H1 (cell line): ENCODE results near the gene SIAH3. TPM values are rescaled to one million over a fixed set of nuclear protein-coding genes. Genes with fewer than 3 reads are reported as not detected.

Source experiments
- CTCF ChIA-PET: fragments of 300-600 bp; sonication (Branson Sonifier 250); formaldehyde crosslinking; loops from one replicate; lab custom pipeline; 2021; ENCODE audit not compliant: partially characterized antibody; lab: Charles Lee
- POLR2A ChIA-PET: fragments of 300-600 bp; sonication (Branson Sonifier 250); formaldehyde crosslinking; loops from one replicate; lab custom pipeline; 2021; ENCODE audit warnings: inconsistent platforms; ENCODE audit not compliant: partially characterized antibody; lab: Charles Lee
- DNase-seq, 2 experiments: peaks; one replicate each; pipeline versions ENCODE4 v3.0.0 to v3.0.0-alpha.2; 2010 to 2022; ENCODE audit warnings: low spot score in 2 of 2, low read depth in 1 of 2, mixed read lengths in 1 of 2
- FAIRE-seq: peaks from 2 replicates; lab custom pipeline; 2011; peaks lifted over from hg19 to GRCh38; lab: Jason Lieb, UNC
- H2AFZ ChIP-seq: 2 replicates; pipeline ENCODE4 v1.8.1; 2012; ENCODE audit warnings: low read length, inconsistent platforms
- H2AK5ac ChIP-seq: 2 replicates; pipeline ENCODE4 v1.6.1; 2013; ENCODE audit warnings: low read depth, low read length
- H2BK120ac ChIP-seq: replicated peaks from 2 replicates; pipeline ENCODE3; 2013; ENCODE audit warnings: low read depth, low read length, inconsistent platforms
- H2BK12ac ChIP-seq: 2 replicates; pipeline ENCODE4 v1.6.1; 2013; ENCODE audit warnings: low read depth, low read length
- H2BK15ac ChIP-seq: 2 replicates; pipeline ENCODE4 v1.6.1; 2013; ENCODE audit warnings: low read length
- H2BK20ac ChIP-seq: 2 replicates; pipeline ENCODE4 v1.6.1; 2013; ENCODE audit warnings: low read length
- H2BK5ac ChIP-seq: 2 replicates; pipeline ENCODE4 v1.6.1; 2013; ENCODE audit warnings: low read depth, low read length
- H3K14ac ChIP-seq: 2 replicates; pipeline ENCODE4 v1.6.1; 2013; ENCODE audit warnings: inconsistent platforms; ENCODE audit not compliant: insufficient read length
- H3K18ac ChIP-seq: 2 replicates; pipeline ENCODE4 v1.6.1; 2013; ENCODE audit warnings: low read length; ENCODE audit errors: extremely low read depth
- H3K23ac ChIP-seq: 2 replicates; pipeline ENCODE4 v1.6.1; 2013; ENCODE audit warnings: inconsistent platforms; ENCODE audit not compliant: insufficient read length
- H3K23me2 ChIP-seq: 2 replicates; pipeline ENCODE4 v1.6.1; 2013; ENCODE audit warnings: low read depth, low read length
- H3K27ac ChIP-seq: 2 replicates; pipeline ENCODE4 v1.6.1; 2011; ENCODE audit warnings: low read depth, low read length, inconsistent platforms
- H3K27me3 ChIP-seq, 4 experiments: replicated peaks in 1 of 4; 1 replicate in 1 of 4; 2 replicates in 3 of 4; pipeline versions ENCODE4 v1.6.1 to v1.8.1; 2011 to 2013; ENCODE audit warnings: low read length in 3 of 4, mild to moderate bottlenecking in 3 of 4, inconsistent platforms in 2 of 4, mixed read lengths in 2 of 4, moderate library complexity in 1 of 4; ENCODE audit not compliant: control insufficient read depth in 3 of 4, insufficient read depth in 3 of 4; ENCODE audit errors: extremely low read depth in 1 of 4
- H3K36me3 ChIP-seq, 4 experiments: 2 replicates each; pipeline versions ENCODE4 v1.6.1 to v1.8.1; 2011 to 2013; ENCODE audit warnings: mild to moderate bottlenecking in 4 of 4, low read length in 3 of 4, moderate library complexity in 2 of 4, control low read depth in 1 of 4, inconsistent platforms in 1 of 4; ENCODE audit not compliant: insufficient read depth in 4 of 4, control insufficient read depth in 2 of 4
- H3K4ac ChIP-seq: replicated peaks from 2 replicates; pipeline ENCODE3; 2013; ENCODE audit warnings: low read length, low read depth, mixed read lengths, inconsistent platforms; ENCODE audit not compliant: insufficient read length
- H3K4me1 ChIP-seq, 4 experiments: replicated peaks in 1 of 4; 1 replicate in 1 of 4; 2 replicates in 3 of 4; pipeline versions ENCODE4 v1.6.1 to v1.8.1; 2011 to 2013; ENCODE audit warnings: low read length in 3 of 4, inconsistent platforms in 2 of 4, mixed read lengths in 1 of 4; ENCODE audit not compliant: insufficient read depth in 4 of 4, control insufficient read depth in 3 of 4
- H3K4me2 ChIP-seq, 2 experiments: 2 replicates each; pipeline versions ENCODE4 v1.6.1 to v1.8.1; 2011 to 2013; ENCODE audit warnings: low read depth in 2 of 2, low read length in 2 of 2, control low read depth in 1 of 2, inconsistent platforms in 1 of 2, mild to moderate bottlenecking in 1 of 2; ENCODE audit not compliant: insufficient read depth in 1 of 2
- H3K4me3 ChIP-seq, 4 experiments: fragments of 200-600, 300-600 bp in 1 of 4; sonication (generic), shearing (Covaris generic), sonication (Bioruptor Twin) in 1 of 4; 2 replicates each; pipeline versions ENCODE4 v1.5.1 to v1.8.1; 2011 to 2016; ENCODE audit warnings: low read length in 4 of 4, low read depth in 3 of 4, control low read depth in 2 of 4, inconsistent platforms in 2 of 4, mild to moderate bottlenecking in 2 of 4, mixed read lengths in 1 of 4, moderate library complexity in 1 of 4; ENCODE audit not compliant: insufficient read depth in 2 of 4; ENCODE audit errors: extremely low read depth in 1 of 4
- H3K56ac ChIP-seq: replicated peaks from 2 replicates; pipeline ENCODE3; 2013; ENCODE audit warnings: low read depth, mild to moderate bottlenecking, mixed read lengths, low read length, inconsistent platforms; ENCODE audit not compliant: insufficient read length
- H3K79me1 ChIP-seq: 2 replicates; pipeline ENCODE4 v1.6.1; 2013; ENCODE audit warnings: low read depth, low read length, control low read depth
- H3K79me2 ChIP-seq, 2 experiments: 2 replicates each; pipeline versions ENCODE4 v1.6.1 to v1.8.1; 2012 to 2013; ENCODE audit warnings: low read length in 2 of 2, mild to moderate bottlenecking in 2 of 2, inconsistent platforms in 1 of 2; ENCODE audit not compliant: insufficient read depth in 2 of 2, control insufficient read depth in 1 of 2
- H3K9ac ChIP-seq, 4 experiments: replicated peaks in 1 of 4; 1 replicate in 1 of 4; 2 replicates in 3 of 4; pipeline versions ENCODE4 v1.6.1 to v1.8.1; 2011 to 2013; ENCODE audit warnings: low read depth in 3 of 4, low read length in 3 of 4, control low read depth in 2 of 4, mild to moderate bottlenecking in 2 of 4, moderate library complexity in 2 of 4, inconsistent platforms in 1 of 4; ENCODE audit errors: extremely low read depth in 1 of 4
- H3K9me3 ChIP-seq, 2 experiments: 2 replicates each; pipeline versions ENCODE4 v1.6.1 to v1.8.1; 2012 to 2013; ENCODE audit warnings: mild to moderate bottlenecking in 2 of 2, moderate library complexity in 2 of 2, control low read depth in 1 of 2, inconsistent platforms in 1 of 2, low read depth in 1 of 2, low read length in 1 of 2, mixed read lengths in 1 of 2; ENCODE audit not compliant: insufficient read depth in 2 of 2
- H4K20me1 ChIP-seq, 2 experiments: replicated peaks in 1 of 2; 2 replicates each; pipeline versions ENCODE3 to v1.8.1; 2011 to 2013; ENCODE audit warnings: inconsistent platforms in 2 of 2, low read length in 2 of 2, mild to moderate bottlenecking in 1 of 2; ENCODE audit not compliant: insufficient read depth in 2 of 2, control insufficient read depth in 1 of 2
- H4K5ac ChIP-seq: 2 replicates; pipeline ENCODE4 v1.6.1; 2013; ENCODE audit warnings: low read length, low read depth, mixed read lengths, inconsistent platforms; ENCODE audit not compliant: insufficient read length
- H4K8ac ChIP-seq: 2 replicates; pipeline ENCODE4 v1.8.0; 2013; ENCODE audit warnings: mild to moderate bottlenecking, moderate library complexity, low read length, inconsistent platforms; ENCODE audit not compliant: insufficient read depth; ENCODE audit errors: extremely low read depth
- H4K91ac ChIP-seq: replicated peaks from 2 replicates; pipeline ENCODE3; 2013; ENCODE audit warnings: low read length, mixed read lengths, inconsistent platforms; ENCODE audit not compliant: insufficient read length
- FOSL1 ChIP-seq: IDR thresholded peaks from 2 replicates; pipeline ENCODE4 v1.6.1; 2011; ENCODE audit warnings: mild to moderate bottlenecking, low read depth, low read length, moderate library complexity; ENCODE audit not compliant: insufficient read depth
- GABPA ChIP-seq: IDR thresholded peaks from 2 replicates; pipeline ENCODE4 v1.6.1; 2011; ENCODE audit warnings: mild to moderate bottlenecking, low read length, moderate library complexity, borderline replicate concordance; ENCODE audit not compliant: insufficient read depth
- HDAC2 ChIP-seq, 2 experiments: fragments of 300-600 bp in 1 of 2; sonication (generic) in 1 of 2; IDR thresholded peaks; 2 replicates each; pipeline ENCODE4 v1.6.1; 2011 to 2012; ENCODE audit warnings: low read depth in 2 of 2, low read length in 2 of 2, mild to moderate bottlenecking in 2 of 2, moderate library complexity in 2 of 2, borderline replicate concordance in 1 of 2, inconsistent platforms in 1 of 2
- KDM4A ChIP-seq: IDR thresholded peaks from one replicate; pipeline ENCODE4 v1.7.1; 2012; ENCODE audit warnings: low read depth, mild to moderate bottlenecking, moderate library complexity, low read length, inconsistent platforms; ENCODE audit not compliant: severe bottlenecking
- TAF7 ChIP-seq: optimal IDR thresholded peaks from 2 replicates; pipeline ENCODE3; 2011; ENCODE audit warnings: low read depth, mild to moderate bottlenecking, inconsistent platforms, low read length, moderate library complexity, borderline replicate concordance
- WGBS, 2 experiments: shearing (Covaris generic) in 1 of 2; methylation state at CpG; one replicate each; pipeline versions ENCODE4 v1.1.6 to v1.1.7; 2013 to 2015; ENCODE audit warnings: low lambda C conversion rate in 2 of 2, mixed read lengths in 2 of 2, inconsistent platforms in 1 of 2, low coverage in 1 of 2, missing lambda C conversion rate in 1 of 2; ENCODE audit not compliant: insufficient replicate concordance in 2 of 2, insufficient coverage in 1 of 2, insufficient read length in 1 of 2; ENCODE audit errors: extremely low coverage in 1 of 2, missing lambda C conversion rate in 1 of 2; 5-methylcytosine and 5-hydroxymethylcytosine counted together
- polyA plus RNA-seq, 7 experiments: library from polyadenylated mRNA; depleted of rRNA in 3 of 7; stranded (reverse) in 5 of 7; unstranded in 2 of 7; fragments of >200 nt in 5 of 7; fragments of 200-250 nt in 2 of 7; gene quantifications; 1 replicate in 5 of 7; 2 replicates in 1 of 7; 4 replicates in 1 of 7; pipeline versions ENCODE4 v1.2.1 to v1.2.3, GENCODE V29; 2011 to 2013; ENCODE audit warnings: missing spikeins in 2 of 7, mixed read lengths in 2 of 7
- total RNA-seq: library from RNA; stranded (reverse); fragmentation: NEBNext Ultra II Directional; extraction: Animal tissue kit (Norgen Biotek cat#: 25700); gene quantifications from 2 replicates; pipeline ENCODE4 v1.2.1, GENCODE V29; 2021

Gene SIAH3
- total and polyA plus RNA-seq, 2 of the 8 experiments (the other 6 are each of a cell fraction or from before 2014, with no cell fraction given), result 0.15 to 0.17 TPM

DNA sequence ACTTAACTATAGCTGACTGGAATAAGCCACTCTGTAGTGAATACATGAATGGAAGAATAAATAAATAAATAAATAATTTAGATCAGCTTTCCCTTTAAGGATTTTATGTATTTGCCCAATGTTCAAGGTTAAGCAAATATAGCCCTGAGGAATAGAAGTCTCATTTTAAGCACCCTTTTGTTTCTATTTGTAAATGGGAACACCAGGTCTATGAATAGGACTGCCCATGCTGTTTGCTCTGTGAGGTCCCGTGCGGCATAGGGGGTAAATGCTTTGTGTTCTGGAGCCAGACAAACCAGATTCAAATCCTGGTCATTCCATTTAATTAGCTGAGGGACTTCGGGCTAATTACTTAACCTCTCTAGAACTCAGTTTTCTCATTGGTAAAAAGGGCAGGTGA, 120.1 kb downstream of the SIAH3 start:
- no peak overlapping the region for H2AFZ ChIP-seq
- ChIA-PET POLR2A (no interaction called here), CTCF (interaction anchor here (0.7 to 16.5 kb wide), 4 partner anchors 9 to 119 kb away, joined by 4 to 170 read pairs (median 12); no protein-coding TSS in a partner anchor)
- no peaks in the 10 kb centered on the region for H3K79me2 ChIP-seq
- H3K4me3 ChIP-seq, result no peak overlapping the region
- H3K27ac ChIP-seq, result no peak overlapping the region
- no peak overlapping the region for H2AK5ac ChIP-seq
- FAIRE-seq (no peak), DNase-seq (no peak)
- no peak overlapping the region for H2BK15ac ChIP-seq
- H3K27me3 ChIP-seq, result peaks cover 0 to 4% (median 0%) of the 10 kb centered on the region in 4 experiments; a peak in 2 of 7 replicates
- no peaks in the 10 kb centered on the region for H4K20me1 ChIP-seq
- no peak overlapping the region for H4K91ac ChIP-seq
- no peak overlapping the region for H3K4ac ChIP-seq
- H4K8ac ChIP-seq, result no peak overlapping the region
- no peak overlapping the region for H3K56ac ChIP-seq
- H3K79me1 ChIP-seq, result no peaks in the 10 kb centered on the region
- no peak for TF ChIP-seq GABPA
- no peak for TF ChIP-seq FOSL1
- TF ChIP-seq KDM4A, result no peak
- TF ChIP-seq HDAC2 (IDR thresholded peaks at IDR 0.05; ENCODE audit: borderline replicate concordance in 1 of 2, low read depth in 2 of 2, low read length in 2 of 2), result no peak
- TF ChIP-seq TAF7, result no peak
- H2BK20ac ChIP-seq, result no peak overlapping the region
- WGBS, 2 experiments, result 98% methylated on average over 3 of the region's 3 CpGs; no CpG with 5 or more reads in 1 of the 2 experiments
- H3K23ac ChIP-seq, result no peak overlapping the region
- H2BK5ac ChIP-seq, result no peak overlapping the region
- no peaks in the 10 kb centered on the region for H3K4me1 ChIP-seq
- H4K5ac ChIP-seq, result no peak overlapping the region
- H3K4me2 ChIP-seq, result no peak overlapping the region
- H3K9ac ChIP-seq, result no peak overlapping the region
- H2BK120ac ChIP-seq, result no peak overlapping the region
- no peak overlapping the region for H3K14ac ChIP-seq
- no peaks in the 10 kb centered on the region for H3K36me3 ChIP-seq
- H3K9me3 ChIP-seq, result no peaks in the 10 kb centered on the region
- H3K18ac ChIP-seq, result no peak overlapping the region
- no peaks in the 10 kb centered on the region for H3K23me2 ChIP-seq
- no peak overlapping the region for H2BK12ac ChIP-seq
